Endothelial cell of umbilical vein (primary cell): ENCODE results near the gene ATXN10. TPM values are rescaled to one million over a fixed set of nuclear protein-coding genes. Genes with fewer than 3 reads are reported as not detected.

Source experiments
- BruUV-seq: library from RNA; stranded (reverse); fragments of 400-500 nt; replicated peaks from 2 replicates; lab custom pipeline; 2021; lab: Mats Ljungman, UMichigan
- CTCF ChIA-PET: fragments of 300-600, 350-600 bp; sonication (Branson Sonifier 250); formaldehyde crosslinking; loops from one replicate; lab custom pipeline; 2021; ENCODE audit warnings: antibody characterized with exemption, inconsistent platforms; lab: Charles Lee
- POLR2A ChIA-PET: fragments of 300-600, 350-600 bp; sonication (Branson Sonifier 250); formaldehyde crosslinking; loops from one replicate; lab custom pipeline; 2021; ENCODE audit warnings: antibody characterized with exemption, inconsistent platforms; lab: Charles Lee
- DNase-seq: peaks from one replicate; pipeline ENCODE4 v3.0.0-alpha.2; 2011; ENCODE audit warnings: low read depth, low spot score
- FAIRE-seq: peaks from 2 replicates; lab custom pipeline; 2011; peaks lifted over from hg19 to GRCh38; lab: Jason Lieb, UNC
- H2AFZ ChIP-seq: 2 replicates; pipeline ENCODE4 v1.6.0; 2012; ENCODE audit warnings: low read depth, low read length, control low read depth, inconsistent platforms
- H3K27ac ChIP-seq: 2 replicates; pipeline ENCODE4 v1.5.1; 2011; ENCODE audit warnings: low read depth, mild to moderate bottlenecking, control low read depth, low read length, moderate library complexity; ENCODE audit not compliant: insufficient read depth
- H3K27me3 ChIP-seq, 2 experiments: 2 replicates each; pipeline versions ENCODE4 v1.6.0 to v1.6.1; 2011; ENCODE audit warnings: low read length in 2 of 2, mixed read lengths in 1 of 2; ENCODE audit not compliant: control insufficient read depth in 2 of 2, insufficient read depth in 2 of 2
- H3K36me3 ChIP-seq, 2 experiments: 2 replicates in 1 of 2; 3 replicates in 1 of 2; pipeline ENCODE4 v1.5.1; 2011; ENCODE audit warnings: low read length in 2 of 2, mild to moderate bottlenecking in 1 of 2, moderate library complexity in 1 of 2; ENCODE audit not compliant: control insufficient read depth in 2 of 2, insufficient read depth in 2 of 2; ENCODE audit errors: extremely low read depth in 1 of 2
- H3K4me1 ChIP-seq: 3 replicates; pipeline ENCODE4 v1.5.1; 2011; ENCODE audit warnings: mild to moderate bottlenecking, low read length; ENCODE audit not compliant: control insufficient read depth, insufficient read depth; ENCODE audit errors: extremely low read depth
- H3K4me2 ChIP-seq: 2 replicates; pipeline ENCODE4 v1.6.1; 2011; ENCODE audit warnings: low read length, control low read depth, mixed read lengths; ENCODE audit not compliant: insufficient read depth
- H3K4me3 ChIP-seq, 3 experiments: fragments of 200-600 bp in 1 of 3; sonication (generic), shearing (Covaris generic) in 1 of 3; replicated peaks in 1 of 3; 2 replicates each; pipeline ENCODE4 v1.5.1; 2011 to 2016; ENCODE audit warnings: control low read depth in 3 of 3, low read length in 3 of 3, mild to moderate bottlenecking in 2 of 3, inconsistent platforms in 1 of 3, low read depth in 1 of 3, moderate library complexity in 1 of 3; ENCODE audit not compliant: insufficient read depth in 1 of 3
- H3K79me2 ChIP-seq: 2 replicates; pipeline ENCODE4 v1.6.0; 2012; ENCODE audit warnings: low read length, inconsistent platforms; ENCODE audit not compliant: control insufficient read depth, insufficient read depth
- H3K9ac ChIP-seq: replicated peaks from 2 replicates; pipeline ENCODE3; 2011; ENCODE audit warnings: low read length, control low read depth; ENCODE audit not compliant: insufficient read depth; ENCODE audit errors: extremely low read depth
- H3K9me1 ChIP-seq: replicated peaks from 3 replicates; pipeline ENCODE4 v1.6.0; 2011; ENCODE audit warnings: mild to moderate bottlenecking, low read length; ENCODE audit not compliant: control insufficient read depth, insufficient read depth; ENCODE audit errors: extremely low read depth
- H3K9me3 ChIP-seq: replicated peaks from 2 replicates; pipeline ENCODE4 v1.5.1; 2012; ENCODE audit warnings: low read length, inconsistent platforms; ENCODE audit not compliant: control insufficient read depth, insufficient read depth
- H4K20me1 ChIP-seq: replicated peaks from 2 replicates; pipeline ENCODE3; 2011; ENCODE audit warnings: mild to moderate bottlenecking, low read length; ENCODE audit not compliant: control insufficient read depth, insufficient read depth; ENCODE audit errors: extremely low read depth
- EZH2 ChIP-seq: IDR thresholded peaks from 2 replicates; pipeline ENCODE4 v1.6.1; 2012; ENCODE audit warnings: borderline replicate concordance, low read depth, mild to moderate bottlenecking, moderate library complexity, low read length, inconsistent platforms; ENCODE audit not compliant: severe bottlenecking
- FOS ChIP-seq: IDR thresholded peaks from 2 replicates; pipeline ENCODE4 v1.6.1; 2011; ENCODE audit warnings: mild to moderate bottlenecking, low read length, moderate library complexity, borderline replicate concordance; ENCODE audit not compliant: insufficient read depth
- GATA2 ChIP-seq: IDR thresholded peaks from 2 replicates; pipeline ENCODE4 v1.7.0; 2011; ENCODE audit warnings: low read depth, mild to moderate bottlenecking, moderate library complexity, mixed read lengths, low read length; ENCODE audit not compliant: insufficient read length, insufficient read depth
- JUN ChIP-seq: IDR thresholded peaks from 2 replicates; pipeline ENCODE4 v1.6.1; 2011; ENCODE audit warnings: borderline replicate concordance, low read depth; ENCODE audit not compliant: insufficient read length, insufficient read depth
- MYC ChIP-seq: IDR thresholded peaks from one replicate; pipeline ENCODE4 v1.6.1; 2011; ENCODE audit warnings: mild to moderate bottlenecking, low read depth, low read length
- POLR2A ChIP-seq: IDR thresholded peaks from 2 replicates; pipeline ENCODE4 v1.6.1; 2012; ENCODE audit warnings: low read depth, mild to moderate bottlenecking, control low read depth, low read length
- POLR2AphosphoS5 ChIP-seq: IDR thresholded peaks from 2 replicates; pipeline ENCODE4 v1.6.1; 2012; ENCODE audit warnings: low read depth, mild to moderate bottlenecking, control low read depth, low read length, moderate library complexity; ENCODE audit not compliant: insufficient read depth
- dilution Hi-C: fragments of 300-500 bp; cut with MboI; formaldehyde crosslinking; loops from one replicate; pipeline ENCODE4 v1.15.0; 2019; ENCODE audit warnings: low sequenced_read_pairs; ENCODE audit not compliant: extremely low pct_ligation_motif_present
- intact Hi-C: fragments of 100-400 bp; cut with micrococcal nuclease; formaldehyde crosslinking; loops from one replicate; pipeline ENCODE4 v1.10.0; 2022
- polyA plus RNA-seq, 4 experiments: library from polyadenylated mRNA; depleted of rRNA in 3 of 4; stranded (reverse) in 3 of 4; unstranded in 1 of 4; fragments of >200 nt; gene quantifications; 2 replicates each; pipeline versions ENCODE4 v1.2.1 to v1.2.3, GENCODE V29; 2011 to 2012; ENCODE audit warnings: missing spikeins in 1 of 4
- total RNA-seq: library from RNA; stranded (reverse); gene quantifications from 2 replicates; pipeline ENCODE4 v1.2.3, GENCODE V29; 2021
- TF ChIP-seq, protein P1 (sequence below), 2 donors: IDR thresholded peaks; 1 replicate in 1 of 2; 2 replicates in 1 of 2; pipeline ENCODE4 v1.5.1; 2011; ENCODE audit warnings: low read length in 2 of 2, mild to moderate bottlenecking in 2 of 2, moderate library complexity in 2 of 2, control low read depth in 1 of 2, inconsistent platforms in 1 of 2, low read depth in 1 of 2; ENCODE audit not compliant: insufficient read depth in 1 of 2; ENCODE audit errors: extremely low read depth in 1 of 2
- TF ChIP-seq, protein P2 (sequence below): IDR thresholded peaks from 2 replicates; pipeline ENCODE4 v1.6.1; 2011; ENCODE audit not compliant: insufficient read depth, insufficient read length

The ATXN10 gene
- total and polyA plus RNA-seq, 2 donors (not counting 3 experiments of a cell fraction or from before 2014, with no cell fraction given), result 73.2 to 91.9 TPM

DNA sequence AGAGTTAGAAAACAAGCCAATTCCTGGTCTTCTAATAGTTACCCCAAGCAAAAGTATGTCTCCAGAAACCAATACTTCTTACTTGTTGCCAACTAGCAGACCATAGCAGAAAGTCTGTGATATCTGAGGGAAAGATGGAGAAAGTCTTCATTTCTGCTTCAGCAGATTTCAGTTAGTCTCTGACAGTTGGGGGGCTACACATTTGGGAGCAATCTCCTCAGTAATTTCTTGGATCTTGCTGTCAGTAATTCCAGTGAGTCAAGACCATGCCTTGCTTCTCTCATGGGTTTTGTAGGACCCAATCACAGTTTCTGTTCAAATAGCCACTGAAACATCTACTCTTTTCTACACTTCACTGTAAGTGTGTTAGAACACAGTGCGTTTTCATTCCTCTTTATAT, 118.8 kb downstream of the ATXN10 start:
- dilution Hi-C loops (no loop called here), intact Hi-C loops (no loop called here)
- Histone ChIP-seq H2AFZ (no peak overlapping the region), H3K27me3 (no peaks in the 10 kb centered on the region), H3K4me1 (no peaks in the 10 kb centered on the region), H3K27ac (no peak overlapping the region), H3K4me2 (no peak overlapping the region), H3K4me3 (no peak overlapping the region), H3K9me1 (no peaks in the 10 kb centered on the region), H3K9me3 (no peaks in the 10 kb centered on the region), H4K20me1 (no peaks in the 10 kb centered on the region), H3K79me2 (peaks cover 2% of the 10 kb centered on the region), H3K9ac (no peak overlapping the region), H3K36me3 (no peaks in the 10 kb centered on the region)
- BruUV-seq, result no TSS peak
- TF ChIP-seq POLR2A (no peak), GATA2 (no peak), POLR2AphosphoS5 (no peak), MYC (no peak)
- TF ChIP-seq, protein P1, sequence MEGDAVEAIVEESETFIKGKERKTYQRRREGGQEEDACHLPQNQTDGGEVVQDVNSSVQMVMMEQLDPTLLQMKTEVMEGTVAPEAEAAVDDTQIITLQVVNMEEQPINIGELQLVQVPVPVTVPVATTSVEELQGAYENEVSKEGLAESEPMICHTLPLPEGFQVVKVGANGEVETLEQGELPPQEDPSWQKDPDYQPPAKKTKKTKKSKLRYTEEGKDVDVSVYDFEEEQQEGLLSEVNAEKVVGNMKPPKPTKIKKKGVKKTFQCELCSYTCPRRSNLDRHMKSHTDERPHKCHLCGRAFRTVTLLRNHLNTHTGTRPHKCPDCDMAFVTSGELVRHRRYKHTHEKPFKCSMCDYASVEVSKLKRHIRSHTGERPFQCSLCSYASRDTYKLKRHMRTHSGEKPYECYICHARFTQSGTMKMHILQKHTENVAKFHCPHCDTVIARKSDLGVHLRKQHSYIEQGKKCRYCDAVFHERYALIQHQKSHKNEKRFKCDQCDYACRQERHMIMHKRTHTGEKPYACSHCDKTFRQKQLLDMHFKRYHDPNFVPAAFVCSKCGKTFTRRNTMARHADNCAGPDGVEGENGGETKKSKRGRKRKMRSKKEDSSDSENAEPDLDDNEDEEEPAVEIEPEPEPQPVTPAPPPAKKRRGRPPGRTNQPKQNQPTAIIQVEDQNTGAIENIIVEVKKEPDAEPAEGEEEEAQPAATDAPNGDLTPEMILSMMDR (IDR thresholded peaks at IDR 0.05; ENCODE audit: extremely low read depth in 1 of 2, insufficient read depth in 1 of 2, low read depth in 1 of 2, low read length in 2 of 2), result no peak
- TF ChIP-seq, protein P2, sequence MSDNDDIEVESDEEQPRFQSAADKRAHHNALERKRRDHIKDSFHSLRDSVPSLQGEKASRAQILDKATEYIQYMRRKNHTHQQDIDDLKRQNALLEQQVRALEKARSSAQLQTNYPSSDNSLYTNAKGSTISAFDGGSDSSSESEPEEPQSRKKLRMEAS, result no peak
- FAIRE-seq (no peak), DNase-seq (no peak)
- POLR2A ChIA-PET, result interaction anchor here (0.9 kb wide), 1 partner anchor 18 kb away, joined by 3 read pairs; no protein-coding TSS in a partner anchor
- CTCF ChIA-PET, result no interaction called here

- H3K4me3 ChIP-seq, result no peak overlapping the region
- H3K27ac ChIP-seq, result no peak overlapping the region
- no peaks in the 10 kb centered on the region for H4K20me1 ChIP-seq
- no peak for DNase-seq
- H3K9ac ChIP-seq, result no peak overlapping the region
- TF ChIP-seq FOS (no peak), JUN (no peak), POLR2A (no peak), GATA2 (no peak), POLR2AphosphoS5 (no peak), EZH2 (no peak), MYC (no peak)
- TF ChIP-seq, protein P1 (IDR thresholded peaks at IDR 0.05; ENCODE audit: extremely low read depth in 1 of 2, insufficient read depth in 1 of 2, low read depth in 1 of 2, low read length in 2 of 2), result no peak
- TF ChIP-seq, protein P2, result no peak
- H3K9me3 ChIP-seq, result peaks cover 3% of the 10 kb centered on the region
- BruUV-seq, result no TSS peak
- intact Hi-C loops (no loop called here), dilution Hi-C loops (no loop called here)
- no peak overlapping the region for H3K4me2 ChIP-seq
- H3K79me2 ChIP-seq, result no peaks in the 10 kb centered on the region
- H3K36me3 ChIP-seq, result no peaks in the 10 kb centered on the region
- FAIRE-seq, result no peak
- H3K27me3 ChIP-seq, result no peaks in the 10 kb centered on the region
- H3K9me1 ChIP-seq, result no peaks in the 10 kb centered on the region
- no peaks in the 10 kb centered on the region for H3K4me1 ChIP-seq
- no peak overlapping the region for H2AFZ ChIP-seq
- POLR2A ChIA-PET, result no interaction called here
- CTCF ChIA-PET, result interaction anchor here (0.5 to 2.2 kb wide), 2 partner anchors 16 to 22 kb away, joined by 4 to 10 read pairs; no protein-coding TSS in a partner anchor
Measured at GRCh38 chr22:45793161-45793560, 121.5 kb downstream of the ATXN10 start.
